ENCODE measurements around the gene PLEKHH3.

The PLEKHH3 gene

GRCh38 chr17:42672038-42672437 lies 4.8 kb downstream of the PLEKHH3 start:
- Histone ChIP-seq H3K27ac (replicated peaks) (no peak overlapping the region), H3K27me3 (ENCODE audit: insufficient read depth, poor library complexity, severe bottlenecking) (peaks cover 60% of the 10 kb centered on the region), H3K4me3 (replicated peaks; ENCODE audit: insufficient read depth, low read length) (no peak overlapping the region)
- TF ChIP-seq REST (IDR thresholded peaks at IDR 0.05; ENCODE audit: insufficient replicate concordance, low read depth) (no peak), GABPA (IDR thresholded peaks at IDR 0.05; ENCODE audit: low read depth) (no peak), SPI1 (IDR thresholded peaks at IDR 0.05; ENCODE audit: borderline replicate concordance, low read depth) (no peak), CTCF (IDR thresholded peaks at IDR 0.05; ENCODE audit: insufficient read depth, low read length) (no peak), POLR2AphosphoS5 (IDR thresholded peaks at IDR 0.05; ENCODE audit: low read depth) (no peak)
- DNase-seq (ENCODE audit: low read depth in 1 of 2, low spot score in 1 of 2) = no peak

- peaks cover 54% of the 10 kb centered on the region for H3K27me3 ChIP-seq (ENCODE audit: insufficient read depth, poor library complexity, severe bottlenecking)
- no peak overlapping the region for H3K27ac ChIP-seq (replicated peaks)
- H3K4me3 ChIP-seq (replicated peaks; ENCODE audit: insufficient read depth, low read length) = no peak overlapping the region
- TF ChIP-seq GABPA (IDR thresholded peaks at IDR 0.05; ENCODE audit: low read depth) (no peak), SPI1 (IDR thresholded peaks at IDR 0.05; ENCODE audit: borderline replicate concordance, low read depth) (no peak), POLR2AphosphoS5 (IDR thresholded peaks at IDR 0.05; ENCODE audit: low read depth) (no peak), CTCF (IDR thresholded peaks at IDR 0.05; ENCODE audit: insufficient read depth, low read length) (no peak), REST (IDR thresholded peaks at IDR 0.05; ENCODE audit: insufficient replicate concordance, low read depth) (no peak)
- DNase-seq (ENCODE audit: low read depth in 1 of 2, low spot score in 1 of 2) = no peak
These were observed 5.8 kb downstream of the PLEKHH3 start for GRCh38 chr17:42670789-42671657.

GRCh38 chr17:42669977-42670788 lies 6.6 kb downstream of the PLEKHH3 start:
- Histone ChIP-seq H3K27me3 (ENCODE audit: insufficient read depth, poor library complexity, severe bottlenecking) (peaks cover 47% of the 10 kb centered on the region), H3K27ac (replicated peaks) (no peak overlapping the region), H3K4me3 (replicated peaks; ENCODE audit: insufficient read depth, low read length) (peak overlapping the region; percentile 21)
- peak in 1 of 2 experiments; percentile 30 for DNase-seq (ENCODE audit: low read depth in 1 of 2, low spot score in 1 of 2)
- TF ChIP-seq POLR2AphosphoS5 (IDR thresholded peaks at IDR 0.05; ENCODE audit: low read depth) = no peak
- no peak for TF ChIP-seq GABPA (IDR thresholded peaks at IDR 0.05; ENCODE audit: low read depth)
- no peak for TF ChIP-seq CTCF (IDR thresholded peaks at IDR 0.05; ENCODE audit: insufficient read depth, low read length)
- TF ChIP-seq REST (IDR thresholded peaks at IDR 0.05; ENCODE audit: insufficient replicate concordance, low read depth) = no peak
- no peak for TF ChIP-seq SPI1 (IDR thresholded peaks at IDR 0.05; ENCODE audit: borderline replicate concordance, low read depth)

All from HL-60 (cell line).